ENCODE measurements around the gene DDX10. TPM values are rescaled to one million over a fixed set of nuclear protein-coding genes. Genes with fewer than 3 reads are reported as not detected.
A peak's percentile ranks its signal among the peaks of the same experiment; 100 is the strongest.
"Not testable (repeated sequence)": the region's sequence is repeated elsewhere in the genome, so short reads cannot be mapped to it uniquely, and the experiment has no call there.

DDX10 gene
- total RNA-seq, 1 donor from 2014 or later: 31.6 TPM

GRCh38 chr11:108647701-108648527, 17.0 kb upstream of the DDX10 start:
- DNase-seq (ENCODE audit: low spot score) (peak; percentile 72), ATAC-seq (peak; percentile 94)
- intact Hi-C loops (cut with DNase I): loop anchor here (10.0 kb wide), 1 partner anchor 523 kb away; the partner anchor contains the start of gene ACAT1

- ATAC-seq (no peak), DNase-seq (ENCODE audit: low spot score) (no peak)
- intact Hi-C loops (cut with DNase I): loop anchor here (10.0 kb wide), 1 partner anchor 524 kb away; the partner anchor contains the start of gene ACAT1
These were observed 16.4 kb upstream of the DDX10 start for GRCh38 chr11:108648528-108648885.

GRCh38 chr11:108654100-108654499, 10.8 kb upstream of the DDX10 start:
- ATAC-seq; DNase-seq (ENCODE audit: low spot score); intact Hi-C loops (cut with DNase I): not testable (repeated sequence)

- ATAC-seq: no peak
- no peak for DNase-seq (ENCODE audit: low spot score)
- intact Hi-C loops (cut with DNase I): no loop called here
These were observed 9.8 kb upstream of the DDX10 start for GRCh38 chr11:108654994-108655631.

- intact Hi-C loops (cut with DNase I): no loop called here
- ATAC-seq: no peak
- no peak for DNase-seq (ENCODE audit: low spot score)
These were observed 2.2 kb upstream of the DDX10 start for GRCh38 chr11:108662700-108663099.

- DNase-seq (ENCODE audit: low spot score): no peak
- no peak for ATAC-seq
- intact Hi-C loops (cut with DNase I): no loop called here
These were observed 1.6 kb upstream of the DDX10 start for GRCh38 chr11:108663154-108663877.

GRCh38 chr11:108666373-108666772, 1.5 kb downstream of the DDX10 start:
- intact Hi-C loops (cut with DNase I): no loop called here
- DNase-seq (ENCODE audit: low spot score): no peak
- no peak for ATAC-seq

- no peak for ATAC-seq
- DNase-seq (ENCODE audit: low spot score): no peak
- intact Hi-C loops (cut with DNase I): no loop called here
These were observed 4.4 kb downstream of the DDX10 start for GRCh38 chr11:108669286-108669685.

GRCh38 chr11:108669711-108670110, 4.8 kb downstream of the DDX10 start:
- no peak for ATAC-seq
- intact Hi-C loops (cut with DNase I): no loop called here

GRCh38 chr11:108670451-108670850, 5.6 kb downstream of the DDX10 start:
- DNase-seq (ENCODE audit: low spot score) (no peak), ATAC-seq (no peak)
- intact Hi-C loops (cut with DNase I): no loop called here

More at GRCh38 chr11:108669711-108670110, 4.8 kb downstream of the DDX10 start:
- no peak for DNase-seq (ENCODE audit: low spot score)

GRCh38 chr11:108672113-108672512, 7.2 kb downstream of the DDX10 start:
- ATAC-seq: peak; percentile 38
- intact Hi-C loops (cut with DNase I): no loop called here
- DNase-seq (ENCODE audit: low spot score): no peak

GRCh38 chr11:108672786-108673185, 7.9 kb downstream of the DDX10 start:
- intact Hi-C loops (cut with DNase I): no loop called here
- DNase-seq (ENCODE audit: low spot score) (no peak), ATAC-seq (no peak)

- ATAC-seq: no peak
- intact Hi-C loops (cut with DNase I): no loop called here
- DNase-seq (ENCODE audit: low spot score): no peak
These were observed 14.2 kb downstream of the DDX10 start for GRCh38 chr11:108679045-108679444.

GRCh38 chr11:108680271-108680670, 15.4 kb downstream of the DDX10 start:
- intact Hi-C loops (cut with DNase I): no loop called here
- no peak for ATAC-seq

GRCh38 chr11:108685419-108686130, 20.7 kb downstream of the DDX10 start:
- ATAC-seq: no peak
- intact Hi-C loops (cut with DNase I): no loop called here
- no peak for DNase-seq (ENCODE audit: low spot score)

More at GRCh38 chr11:108680271-108680670, 15.4 kb downstream of the DDX10 start:
- DNase-seq (ENCODE audit: low spot score): no peak

- DNase-seq (ENCODE audit: low spot score) (no peak), ATAC-seq (no peak)
- intact Hi-C loops (cut with DNase I): no loop called here
These were observed 29.0 kb downstream of the DDX10 start for GRCh38 chr11:108693852-108694251.

- intact Hi-C loops (cut with DNase I): no loop called here
- no peak for ATAC-seq
These were observed 30.0 kb downstream of the DDX10 start for GRCh38 chr11:108694846-108695245.

GRCh38 chr11:108697872-108698473, 33.1 kb downstream of the DDX10 start:
- peak; percentile 64 for DNase-seq (ENCODE audit: low spot score)
- intact Hi-C loops (cut with DNase I): no loop called here
- ATAC-seq: peak; percentile 87

More at GRCh38 chr11:108694846-108695245, 30.0 kb downstream of the DDX10 start:
- no peak for DNase-seq (ENCODE audit: low spot score)

Data from sciatic nerve (tissue), 2 donors.